Measurements from ENCODE around the gene SCAMP4.

DNA sequence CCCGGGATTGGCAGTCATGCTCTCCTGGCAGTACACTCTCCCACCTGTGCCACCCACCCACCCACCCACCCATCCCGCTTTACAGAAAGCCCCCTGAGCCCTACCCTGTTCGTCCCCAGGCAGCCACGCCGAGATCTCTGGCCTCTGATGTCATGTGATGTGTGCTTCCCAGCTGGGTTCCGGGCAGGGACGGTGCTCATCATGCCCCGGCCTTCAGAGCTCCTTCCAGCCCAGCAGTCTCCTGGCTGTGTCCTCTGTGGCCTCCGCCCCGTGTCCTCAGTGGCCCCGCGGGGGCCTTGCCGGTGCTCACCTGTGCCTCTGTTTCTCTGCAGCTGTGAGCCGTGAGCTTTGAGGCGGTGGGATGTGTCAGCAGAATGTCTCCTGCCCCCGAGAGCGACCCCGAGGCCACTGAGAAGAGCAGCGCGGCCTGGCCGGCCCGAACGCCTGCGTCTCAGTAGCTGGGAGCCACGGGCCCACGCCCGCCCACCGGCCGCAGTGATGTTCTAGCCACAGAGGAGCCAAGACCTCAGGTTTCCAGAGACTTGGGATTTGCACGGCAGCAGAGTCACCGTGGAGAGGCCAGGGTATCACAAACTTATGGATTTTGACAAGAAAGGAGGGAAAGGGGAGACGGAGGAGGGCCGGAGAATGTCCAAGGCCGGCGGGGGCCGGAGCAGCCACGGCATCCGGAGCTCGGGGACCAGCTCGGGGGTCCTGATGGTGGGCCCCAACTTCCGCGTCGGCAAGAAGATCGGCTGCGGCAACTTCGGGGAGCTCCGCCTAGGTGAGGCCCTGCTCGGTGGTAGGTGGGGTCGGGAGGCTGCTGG lies 64.2 kb downstream of the SCAMP4 start:
- TF ChIP-seq, protein P1, sequence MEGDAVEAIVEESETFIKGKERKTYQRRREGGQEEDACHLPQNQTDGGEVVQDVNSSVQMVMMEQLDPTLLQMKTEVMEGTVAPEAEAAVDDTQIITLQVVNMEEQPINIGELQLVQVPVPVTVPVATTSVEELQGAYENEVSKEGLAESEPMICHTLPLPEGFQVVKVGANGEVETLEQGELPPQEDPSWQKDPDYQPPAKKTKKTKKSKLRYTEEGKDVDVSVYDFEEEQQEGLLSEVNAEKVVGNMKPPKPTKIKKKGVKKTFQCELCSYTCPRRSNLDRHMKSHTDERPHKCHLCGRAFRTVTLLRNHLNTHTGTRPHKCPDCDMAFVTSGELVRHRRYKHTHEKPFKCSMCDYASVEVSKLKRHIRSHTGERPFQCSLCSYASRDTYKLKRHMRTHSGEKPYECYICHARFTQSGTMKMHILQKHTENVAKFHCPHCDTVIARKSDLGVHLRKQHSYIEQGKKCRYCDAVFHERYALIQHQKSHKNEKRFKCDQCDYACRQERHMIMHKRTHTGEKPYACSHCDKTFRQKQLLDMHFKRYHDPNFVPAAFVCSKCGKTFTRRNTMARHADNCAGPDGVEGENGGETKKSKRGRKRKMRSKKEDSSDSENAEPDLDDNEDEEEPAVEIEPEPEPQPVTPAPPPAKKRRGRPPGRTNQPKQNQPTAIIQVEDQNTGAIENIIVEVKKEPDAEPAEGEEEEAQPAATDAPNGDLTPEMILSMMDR (IDR thresholded peaks at IDR 0.05; ENCODE audit: insufficient read depth, low read length) = no peak
- no peak for TF ChIP-seq POLR2AphosphoS5 (IDR thresholded peaks at IDR 0.05; ENCODE audit: low read depth)
